IMR-90 (cell line): ENCODE data around the gene KIF25. TPM values are rescaled to one million over a fixed set of nuclear protein-coding genes. Genes with fewer than 3 reads are reported as not detected.

Source experiments
- ATAC-seq: fragments of 200-7000 bp; cut with Tn5 transposase; 2 replicates; pipeline ENCODE4 v1.9.1; 2020; ENCODE audit warnings: low read depth, mild to moderate bottlenecking, moderate library complexity
- BruUV-seq: library from RNA; stranded (reverse); fragments of 400-500 nt; replicated peaks from 2 replicates; lab custom pipeline; 2021; lab: Mats Ljungman, UMichigan
- CTCF ChIA-PET: fragments of 300-600 bp; formaldehyde crosslinking; extraction: SDS; loops from one replicate; lab custom pipeline; 2021; ENCODE audit warnings: antibody characterized with exemption; lab: Yijun Ruan, JAX
- POLR2A ChIA-PET: fragments of 300-600 bp; sonication (Branson Sonifier 250); formaldehyde crosslinking; loops from one replicate; lab custom pipeline; 2022; ENCODE audit warnings: antibody characterized with exemption; ENCODE audit not compliant: unreplicated experiment; lab: Charles Lee
- DNase-seq: peaks from one replicate; pipeline ENCODE4 v3.0.0; 2013
- H2AFZ ChIP-seq: replicated peaks from 2 replicates; pipeline ENCODE3; 2013; ENCODE audit warnings: low read length, mild to moderate bottlenecking; ENCODE audit not compliant: poor library complexity
- H2AK5ac ChIP-seq: 2 replicates; pipeline ENCODE4 v1.6.1; 2013; ENCODE audit warnings: low read depth, low read length, inconsistent platforms
- H2AK9ac ChIP-seq: replicated peaks from 2 replicates; pipeline ENCODE3; 2013; ENCODE audit warnings: mild to moderate bottlenecking, low read depth, low read length, moderate library complexity; ENCODE audit not compliant: poor library complexity
- H2BK120ac ChIP-seq: 2 replicates; pipeline ENCODE4 v1.6.1; 2013; ENCODE audit warnings: low read depth, low read length, inconsistent platforms
- H2BK15ac ChIP-seq: 3 replicates; pipeline ENCODE4 v1.6.1; 2013; ENCODE audit warnings: low read depth, low read length, inconsistent platforms
- H2BK20ac ChIP-seq: 2 replicates; pipeline ENCODE4 v1.6.1; 2013; ENCODE audit warnings: low read depth, mild to moderate bottlenecking, inconsistent platforms, low read length, moderate library complexity
- H2BK5ac ChIP-seq: 2 replicates; pipeline ENCODE4 v1.6.1; 2013; ENCODE audit warnings: mild to moderate bottlenecking, low read depth, low read length, inconsistent platforms; ENCODE audit not compliant: poor library complexity, severe bottlenecking
- H3K14ac ChIP-seq: replicated peaks from 2 replicates; pipeline ENCODE4 v1.6.1; 2013; ENCODE audit warnings: low read depth, low read length, inconsistent platforms
- H3K18ac ChIP-seq: 2 replicates; pipeline ENCODE4 v1.6.1; 2013; ENCODE audit warnings: low read depth, low read length, control low read depth
- H3K23ac ChIP-seq: 2 replicates; pipeline ENCODE4 v1.6.1; 2013; ENCODE audit warnings: low read depth, low read length, inconsistent platforms
- H3K27ac ChIP-seq: 2 replicates; pipeline ENCODE4 v1.5.1; 2013; ENCODE audit warnings: mild to moderate bottlenecking, control low read depth, low read length; ENCODE audit not compliant: insufficient read depth
- H3K27me3 ChIP-seq: 2 replicates; pipeline ENCODE4 v1.6.1; 2013; ENCODE audit warnings: low read length; ENCODE audit not compliant: control insufficient read depth, insufficient read depth
- H3K36me3 ChIP-seq: 2 replicates; pipeline ENCODE4 v1.6.1; 2013; ENCODE audit warnings: low read length, mixed read lengths; ENCODE audit not compliant: control insufficient read depth, insufficient read depth
- H3K4ac ChIP-seq: 2 replicates; pipeline ENCODE4 v1.6.1; 2013; ENCODE audit warnings: low read depth, low read length, inconsistent platforms
- H3K4me1 ChIP-seq: 2 replicates; pipeline ENCODE4 v1.6.1; 2013; ENCODE audit warnings: low read length, mixed read lengths; ENCODE audit not compliant: control insufficient read depth, insufficient read depth
- H3K4me2 ChIP-seq: 2 replicates; pipeline ENCODE4 v1.6.1; 2013; ENCODE audit warnings: low read depth, mild to moderate bottlenecking, control low read depth, low read length, moderate library complexity
- H3K4me3 ChIP-seq: 2 replicates; pipeline ENCODE4 v1.5.1; 2013; ENCODE audit warnings: low read depth, mild to moderate bottlenecking, control low read depth, low read length, moderate library complexity; ENCODE audit not compliant: insufficient read depth
- H3K56ac ChIP-seq: 2 replicates; pipeline ENCODE4 v1.6.1; 2013; ENCODE audit warnings: low read length, inconsistent platforms; ENCODE audit not compliant: insufficient read depth; ENCODE audit errors: extremely low read depth
- H3K79me1 ChIP-seq, 2 experiments: 2 replicates each; pipeline ENCODE4 v1.6.1; 2013; ENCODE audit warnings: low read length in 2 of 2, inconsistent platforms in 1 of 2, low read depth in 1 of 2
- H3K9ac ChIP-seq: 2 replicates; pipeline ENCODE4 v1.6.1; 2013; ENCODE audit warnings: low read depth, low read length, control low read depth
- H3K9me1 ChIP-seq: 2 replicates; pipeline ENCODE4 v1.6.1; 2013; ENCODE audit warnings: low read length, inconsistent platforms; ENCODE audit not compliant: insufficient read depth
- H3K9me3 ChIP-seq: 2 replicates; pipeline ENCODE4 v1.6.1; 2013; ENCODE audit warnings: low read length; ENCODE audit not compliant: control insufficient read depth, insufficient read depth
- H4K20me1 ChIP-seq: 2 replicates; pipeline ENCODE4 v1.6.1; 2013; ENCODE audit warnings: low read length, inconsistent platforms; ENCODE audit not compliant: insufficient read depth
- H4K5ac ChIP-seq: 2 replicates; pipeline ENCODE4 v1.6.1; 2013; ENCODE audit warnings: mild to moderate bottlenecking, low read depth, low read length, control low read depth
- H4K8ac ChIP-seq, 2 experiments: 2 replicates each; pipeline ENCODE4 v1.6.1; 2013; ENCODE audit warnings: low read depth in 2 of 2, low read length in 2 of 2, control low read depth in 1 of 2, inconsistent platforms in 1 of 2
- H4K91ac ChIP-seq: 2 replicates; pipeline ENCODE4 v1.6.1; 2013; ENCODE audit warnings: low read depth, low read length, inconsistent platforms; ENCODE audit not compliant: insufficient read depth
- BHLHE40 ChIP-seq: fragments of 150-350 bp; IDR thresholded peaks from 2 replicates; pipeline ENCODE4 v1.6.1; 2016; ENCODE audit warnings: mild to moderate bottlenecking, low read depth, low read length
- CHD1 ChIP-seq: IDR thresholded peaks from 2 replicates; pipeline ENCODE4 v1.6.1; 2012; ENCODE audit warnings: low read depth, low read length, improper control_type of control experiment
- FOS ChIP-seq: fragments of 150-350 bp; IDR thresholded peaks from 2 replicates; pipeline ENCODE4 v1.6.1; 2016; ENCODE audit warnings: low read depth, low read length
- MAFK ChIP-seq: IDR thresholded peaks from 2 replicates; pipeline ENCODE4 v1.6.1; 2012; ENCODE audit warnings: low read depth, low read length, improper control_type of control experiment
- NFE2L2 ChIP-seq: fragments of 150-350 bp; IDR thresholded peaks from 2 replicates; pipeline ENCODE4 v1.6.1; 2016; ENCODE audit warnings: low read depth, mild to moderate bottlenecking, low read length
- RAD21 ChIP-seq: IDR thresholded peaks from 2 replicates; pipeline ENCODE4 v1.6.1; 2012; ENCODE audit warnings: low read length, improper control_type of control experiment
- RCOR1 ChIP-seq: IDR thresholded peaks from 2 replicates; pipeline ENCODE4 v1.6.1; 2012; ENCODE audit warnings: mild to moderate bottlenecking, low read length, improper control_type of control experiment; ENCODE audit not compliant: insufficient replicate concordance
- RFX5 ChIP-seq: IDR thresholded peaks from 2 replicates; pipeline ENCODE4 v1.8.0; 2012; ENCODE audit warnings: low read depth, mild to moderate bottlenecking, low read length, moderate library complexity
- WGBS, 2 experiments: methylation state at CpG; one replicate each; pipeline versions ENCODE4 v1.1.5 to v1.1.7; 2013; ENCODE audit warnings: missing lambda C conversion rate in 2 of 2; ENCODE audit not compliant: insufficient read length in 1 of 2; ENCODE audit errors: extremely low coverage in 2 of 2; 5-methylcytosine and 5-hydroxymethylcytosine counted together
- dilution Hi-C: fragments of 300-500 bp; cut with HindIII; formaldehyde crosslinking; loops from one replicate; pipeline ENCODE4 v1.14.3; 2018; ENCODE audit warnings: low sequenced_read_pairs; ENCODE audit not compliant: unreplicated experiment
- in situ Hi-C: fragments of 300-500 bp; cut with MboI; formaldehyde crosslinking; loops from 3 replicates; pipeline ENCODE4 v1.14.3; 2019; ENCODE audit warnings: low sequenced_read_pairs, inconsistent platforms, mixed read lengths
- intact Hi-C: fragments of 100-400 bp; cut with micrococcal nuclease; formaldehyde crosslinking; loops from 2 replicates; pipeline ENCODE4 v1.10.0; 2022
- polyA plus RNA-seq, 3 experiments: library from polyadenylated mRNA; depleted of rRNA; stranded (reverse); fragments of >200 nt; gene quantifications; 2 replicates each; pipeline ENCODE4 v1.2.3, GENCODE V29; 2012; ENCODE audit warnings: low replicate concordance in 1 of 3
- total RNA-seq: library from RNA; depleted of rRNA; stranded (reverse); fragments of >200 nt; gene quantifications from 2 replicates; pipeline ENCODE4 v1.2.3, GENCODE V29; 2012
- TF ChIP-seq, protein P1 (sequence below): fragments of 150-350 bp; IDR thresholded peaks from 2 replicates; pipeline ENCODE4 v1.6.1; 2017; ENCODE audit warnings: mild to moderate bottlenecking, antibody characterized with exemption, low read length, low read depth
- TF ChIP-seq, protein P2 (sequence below): conservative IDR thresholded peaks from 2 replicates; pipeline ENCODE4 v1.5.1; 2012; ENCODE audit warnings: mild to moderate bottlenecking, low read depth, low read length, improper control_type of control experiment

The KIF25 gene
- total and polyA plus RNA-seq, 2 of the 4 experiments (the other 2 are of a cell fraction), result not detected

DNA sequence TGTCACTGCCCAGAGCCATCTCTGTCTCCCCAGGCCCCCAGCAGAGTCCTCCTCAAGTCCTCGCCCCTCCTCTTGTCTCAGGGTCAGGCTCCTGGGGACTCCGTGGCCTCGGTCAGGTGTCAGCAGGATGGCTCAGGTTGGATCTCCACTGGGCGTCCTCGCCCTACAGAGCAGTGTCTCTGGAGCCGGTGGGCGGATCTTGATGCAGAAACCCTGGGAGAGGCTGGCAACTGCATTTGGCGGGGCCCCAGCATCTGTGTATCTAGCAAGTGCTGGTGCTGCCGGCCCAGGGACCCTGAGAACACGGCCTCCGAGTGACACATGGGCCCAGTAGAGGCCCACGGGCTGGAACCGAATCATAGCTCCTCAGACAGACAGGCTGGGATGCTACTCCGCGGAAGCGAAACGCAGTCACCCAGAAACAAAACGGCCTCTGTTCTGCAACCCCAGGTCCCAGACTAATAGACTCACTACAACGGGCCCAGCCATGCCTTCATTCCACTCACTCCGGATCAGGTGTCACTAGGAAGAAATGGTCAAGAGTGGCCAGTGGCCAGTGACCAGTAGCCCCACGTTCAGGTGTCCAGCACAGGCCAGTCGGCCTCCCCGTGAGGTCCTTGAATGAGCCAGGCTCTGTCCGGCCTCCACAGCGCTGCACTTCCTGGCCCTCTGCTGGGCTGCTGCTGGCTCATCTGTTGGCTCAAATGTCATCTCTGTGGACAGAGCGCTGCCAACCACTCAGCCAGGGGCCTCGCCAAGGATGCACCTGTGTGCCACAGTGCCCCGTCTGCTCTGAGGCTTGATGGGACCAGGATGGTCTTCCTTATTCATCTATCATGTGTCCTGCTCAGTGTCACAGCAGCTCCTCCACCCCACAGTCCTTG, 94.2 kb downstream of the KIF25 start:
- CTCF ChIA-PET, result no interaction called here
- Histone ChIP-seq H3K23ac (no peak overlapping the region), H2BK15ac (no peak overlapping the region), H3K9me1 (no peaks in the 10 kb centered on the region), H2AFZ (no peak overlapping the region), H3K9ac (no peak overlapping the region), H2BK5ac (no peak overlapping the region), H4K5ac (no peak overlapping the region), H2AK5ac (no peak overlapping the region), H3K4ac (no peak overlapping the region), H4K20me1 (no peaks in the 10 kb centered on the region; the same call in 1 of the 2 replicates), H3K79me1 (no peaks in the 10 kb centered on the region), H3K27ac (no peak overlapping the region), H3K14ac (no peak overlapping the region), H3K36me3 (no peaks in the 10 kb centered on the region), H3K27me3 (no peaks in the 10 kb centered on the region; the same call in 1 of the 2 replicates), H2BK20ac (no peak overlapping the region), H2AK9ac (no peak overlapping the region), H3K4me2 (no peak overlapping the region), H4K8ac (no peak overlapping the region), H4K91ac (no peak overlapping the region), H3K56ac (no peak overlapping the region), H2BK120ac (no peak overlapping the region), H3K9me3 (no peaks in the 10 kb centered on the region), H3K4me1 (peaks cover 15% of the 10 kb centered on the region; the same call in 1 of the 2 replicates), H3K18ac (no peak overlapping the region), H3K4me3 (no peak overlapping the region)
- WGBS, 2 experiments, result 86% methylated on average over 11 of the region's 28 CpGs; no CpG with 5 or more reads in 1 of the 2 experiments
- POLR2A ChIA-PET, result no interaction called here
- intact Hi-C loops (no loop called here), in situ Hi-C loops (no loop called here), dilution Hi-C loops (no loop called here)
- no TSS peak for BruUV-seq
- TF ChIP-seq, protein P1, sequence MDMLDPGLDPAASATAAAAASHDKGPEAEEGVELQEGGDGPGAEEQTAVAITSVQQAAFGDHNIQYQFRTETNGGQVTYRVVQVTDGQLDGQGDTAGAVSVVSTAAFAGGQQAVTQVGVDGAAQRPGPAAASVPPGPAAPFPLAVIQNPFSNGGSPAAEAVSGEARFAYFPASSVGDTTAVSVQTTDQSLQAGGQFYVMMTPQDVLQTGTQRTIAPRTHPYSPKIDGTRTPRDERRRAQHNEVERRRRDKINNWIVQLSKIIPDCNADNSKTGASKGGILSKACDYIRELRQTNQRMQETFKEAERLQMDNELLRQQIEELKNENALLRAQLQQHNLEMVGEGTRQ, result no peak
- TF ChIP-seq RFX5, result no peak
- no peak for TF ChIP-seq NFE2L2
- no peak for TF ChIP-seq CHD1
- no peak for TF ChIP-seq RAD21
- TF ChIP-seq RCOR1, result no peak
- TF ChIP-seq, protein P2, sequence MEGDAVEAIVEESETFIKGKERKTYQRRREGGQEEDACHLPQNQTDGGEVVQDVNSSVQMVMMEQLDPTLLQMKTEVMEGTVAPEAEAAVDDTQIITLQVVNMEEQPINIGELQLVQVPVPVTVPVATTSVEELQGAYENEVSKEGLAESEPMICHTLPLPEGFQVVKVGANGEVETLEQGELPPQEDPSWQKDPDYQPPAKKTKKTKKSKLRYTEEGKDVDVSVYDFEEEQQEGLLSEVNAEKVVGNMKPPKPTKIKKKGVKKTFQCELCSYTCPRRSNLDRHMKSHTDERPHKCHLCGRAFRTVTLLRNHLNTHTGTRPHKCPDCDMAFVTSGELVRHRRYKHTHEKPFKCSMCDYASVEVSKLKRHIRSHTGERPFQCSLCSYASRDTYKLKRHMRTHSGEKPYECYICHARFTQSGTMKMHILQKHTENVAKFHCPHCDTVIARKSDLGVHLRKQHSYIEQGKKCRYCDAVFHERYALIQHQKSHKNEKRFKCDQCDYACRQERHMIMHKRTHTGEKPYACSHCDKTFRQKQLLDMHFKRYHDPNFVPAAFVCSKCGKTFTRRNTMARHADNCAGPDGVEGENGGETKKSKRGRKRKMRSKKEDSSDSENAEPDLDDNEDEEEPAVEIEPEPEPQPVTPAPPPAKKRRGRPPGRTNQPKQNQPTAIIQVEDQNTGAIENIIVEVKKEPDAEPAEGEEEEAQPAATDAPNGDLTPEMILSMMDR, result no peak
- TF ChIP-seq FOS, result no peak
- no peak for TF ChIP-seq MAFK
- TF ChIP-seq BHLHE40, result no peak
- ATAC-seq (no peak), DNase-seq (no peak)
